ENCODE data around the gene LSM2. TPM values are rescaled to one million over a fixed set of nuclear protein-coding genes. Genes with fewer than 3 reads are reported as not detected.
"Not testable (repeated sequence)": the region's sequence is repeated elsewhere in the genome, so short reads cannot be mapped to it uniquely, and the experiment has no call there.

The LSM2 gene
- total and polyA plus RNA-seq, 2 donors: 71.8 to 76.8 TPM

DNA sequence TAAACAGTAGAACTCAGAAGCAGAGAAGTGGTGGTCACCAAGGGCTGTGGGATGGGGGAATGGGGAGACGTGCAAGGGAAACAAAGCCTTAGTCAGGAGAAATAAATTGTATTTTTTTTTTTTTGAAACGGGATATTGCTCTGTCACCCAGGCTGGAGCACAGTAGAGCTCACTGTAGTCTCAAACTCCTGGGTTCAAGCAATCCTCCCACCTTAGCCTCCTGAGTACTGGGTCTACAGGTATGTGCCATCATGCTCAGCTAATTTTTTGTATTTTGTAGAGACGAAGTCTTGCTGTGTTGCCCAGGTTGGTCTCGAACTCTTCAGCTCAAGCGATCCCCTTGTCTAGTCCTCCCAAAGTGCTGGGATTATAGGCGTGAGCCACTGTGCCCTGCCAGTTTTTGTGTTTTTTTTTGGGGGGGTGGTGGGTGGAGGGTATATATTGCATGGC is 24.1 kb upstream of the LSM2 start:
- no peak for DNase-seq (ENCODE audit: low read depth in 6 of 9, low spot score in 9 of 9)
- Histone ChIP-seq H3K4me3 (ENCODE audit: low read length in 2 of 2) (peak overlapping the region; percentile 50 to 52), H3K4me1 (ENCODE audit: control insufficient read depth in 2 of 2, insufficient read depth in 2 of 2, low read length in 2 of 2) (peaks cover 10 to 45% of the 10 kb centered on the region in 2 donors), H3K27me3 (ENCODE audit: control insufficient read depth in 2 of 2, insufficient read depth in 1 of 2, low read length in 1 of 2) (peaks cover 0 to 15% of the 10 kb centered on the region in 2 donors), H3K27ac (ENCODE audit: low read depth in 1 of 2, low read length in 1 of 2) (peak overlapping the region; percentile 33 to 93), H3K9me3 (ENCODE audit: control insufficient read depth in 2 of 2, insufficient read depth in 1 of 2, low read length in 1 of 2) (peaks cover 0 to 4% of the 10 kb centered on the region in 2 donors), H3K36me3 (ENCODE audit: control insufficient read depth in 2 of 2, insufficient read depth in 2 of 2, low read length in 1 of 2) (no peaks in the 10 kb centered on the region)
- 62% methylated on average over 6 of the region's 6 CpGs for WGBS

DNA sequence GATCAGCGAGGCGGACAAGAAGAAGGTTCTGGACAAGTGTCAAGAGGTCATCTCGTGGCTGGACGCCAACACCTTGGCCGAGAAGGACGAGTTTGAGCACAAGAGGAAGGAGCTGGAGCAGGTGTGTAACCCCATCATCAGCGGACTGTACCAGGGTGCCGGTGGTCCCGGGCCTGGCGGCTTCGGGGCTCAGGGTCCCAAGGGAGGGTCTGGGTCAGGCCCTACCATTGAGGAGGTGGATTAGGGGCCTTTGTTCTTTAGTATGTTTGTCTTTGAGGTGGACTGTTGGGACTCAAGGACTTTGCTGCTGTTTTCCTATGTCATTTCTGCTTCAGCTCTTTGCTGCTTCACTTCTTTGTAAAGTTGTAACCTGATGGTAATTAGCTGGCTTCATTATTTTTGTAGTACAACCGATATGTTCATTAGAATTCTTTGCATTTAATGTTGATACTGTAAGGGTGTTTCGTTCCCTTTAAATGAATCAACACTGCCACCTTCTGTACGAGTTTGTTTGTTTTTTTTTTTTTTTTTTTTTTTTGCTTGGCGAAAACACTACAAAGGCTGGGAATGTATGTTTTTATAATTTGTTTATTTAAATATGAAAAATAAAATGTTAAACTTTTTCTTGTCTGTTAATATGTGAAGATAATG is 23.0 kb upstream of the LSM2 start:
- H3K4me3 ChIP-seq (ENCODE audit: low read length in 2 of 2): peak overlapping the region; percentile 50 to 52
- no peaks in the 10 kb centered on the region for H3K36me3 ChIP-seq (ENCODE audit: control insufficient read depth in 2 of 2, insufficient read depth in 2 of 2, low read length in 1 of 2)
- H3K27ac ChIP-seq (ENCODE audit: low read depth in 1 of 2, low read length in 1 of 2): peak overlapping the region; percentile 53 to 93
- peaks cover 0 to 4% of the 10 kb centered on the region in 2 donors for H3K9me3 ChIP-seq (ENCODE audit: control insufficient read depth in 2 of 2, insufficient read depth in 1 of 2, low read length in 1 of 2)
- WGBS: 2% methylated on average over 15 of the region's 15 CpGs
- H3K27me3 ChIP-seq (ENCODE audit: control insufficient read depth in 2 of 2, insufficient read depth in 1 of 2, low read length in 1 of 2): peaks cover 0 to 15% of the 10 kb centered on the region in 2 donors
- peak in 4 of 9 donors; percentile 49 to 84 (median 56) for DNase-seq (ENCODE audit: low read depth in 6 of 9, low spot score in 9 of 9)
- H3K4me1 ChIP-seq (ENCODE audit: control insufficient read depth in 2 of 2, insufficient read depth in 2 of 2, low read length in 2 of 2): peaks cover 10 to 44% of the 10 kb centered on the region in 2 donors

DNA sequence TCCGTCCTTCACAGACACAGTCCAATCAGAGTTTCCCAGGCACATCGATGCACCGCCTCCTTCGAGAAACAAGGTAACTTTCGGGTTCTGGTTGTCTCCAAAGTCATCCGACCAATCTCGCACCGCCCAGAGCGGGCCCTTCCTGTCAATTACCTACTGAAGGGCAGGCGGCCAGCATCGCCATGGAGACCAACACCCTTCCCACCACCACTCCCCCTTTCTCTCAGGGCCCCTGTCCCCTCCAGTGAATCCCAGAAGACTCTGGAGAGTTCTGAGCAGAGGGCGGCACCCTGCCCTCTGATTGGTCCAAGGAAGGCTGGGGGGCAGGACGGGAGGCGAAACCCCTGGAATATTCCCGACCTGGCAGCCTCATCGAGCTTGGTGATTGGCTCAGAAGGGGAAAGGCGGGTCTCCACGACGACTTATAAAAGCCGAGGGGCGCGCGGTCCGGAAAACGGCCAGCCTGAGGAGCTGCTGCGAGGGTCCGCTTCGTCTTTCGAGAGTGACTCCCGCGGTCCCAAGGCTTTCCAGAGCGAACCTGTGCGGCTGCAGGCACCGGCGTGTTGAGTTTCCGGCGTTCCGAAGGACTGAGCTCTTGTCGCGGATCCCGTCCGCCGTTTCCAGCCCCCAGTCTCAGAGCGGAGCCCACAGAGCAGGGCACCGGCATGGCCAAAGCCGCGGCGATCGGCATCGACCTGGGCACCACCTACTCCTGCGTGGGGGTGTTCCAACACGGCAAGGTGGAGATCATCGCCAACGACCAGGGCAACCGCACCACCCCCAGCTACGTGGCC is 20.7 kb upstream of the LSM2 start, which contains the start of gene HSPA1B:
Gene HSPA1B (plus strand): TSS at position 453 of the 794 bp plus-strand sequence. CDS start 213 bp downstream, at position 666.
- Histone ChIP-seq H3K9me3 (ENCODE audit: control insufficient read depth in 2 of 2, insufficient read depth in 1 of 2, low read length in 1 of 2) (peaks cover 0 to 4% of the 10 kb centered on the region in 2 donors), H3K4me1 (ENCODE audit: control insufficient read depth in 2 of 2, insufficient read depth in 2 of 2, low read length in 2 of 2) (peaks cover 11 to 36% of the 10 kb centered on the region in 2 donors), H3K4me3 (ENCODE audit: low read length in 2 of 2) (peak within 1 kb of the TSS; percentile 45 to 63), H3K36me3 (ENCODE audit: control insufficient read depth in 2 of 2, insufficient read depth in 2 of 2, low read length in 1 of 2) (no peaks in the 10 kb centered on the region), H3K27ac (ENCODE audit: low read depth in 1 of 2, low read length in 1 of 2) (peak within 1 kb of the TSS; percentile 92), H3K27me3 (ENCODE audit: control insufficient read depth in 2 of 2, insufficient read depth in 1 of 2, low read length in 1 of 2) (peaks cover 0 to 15% of the 10 kb centered on the region in 2 donors)
- DNase-seq (ENCODE audit: low read depth in 6 of 9, low spot score in 9 of 9): peak in 8 of 9 donors; percentile 86 to 96 (median 93)
- WGBS: under 1% methylated on average over 52 of the region's 56 CpGs

DNA sequence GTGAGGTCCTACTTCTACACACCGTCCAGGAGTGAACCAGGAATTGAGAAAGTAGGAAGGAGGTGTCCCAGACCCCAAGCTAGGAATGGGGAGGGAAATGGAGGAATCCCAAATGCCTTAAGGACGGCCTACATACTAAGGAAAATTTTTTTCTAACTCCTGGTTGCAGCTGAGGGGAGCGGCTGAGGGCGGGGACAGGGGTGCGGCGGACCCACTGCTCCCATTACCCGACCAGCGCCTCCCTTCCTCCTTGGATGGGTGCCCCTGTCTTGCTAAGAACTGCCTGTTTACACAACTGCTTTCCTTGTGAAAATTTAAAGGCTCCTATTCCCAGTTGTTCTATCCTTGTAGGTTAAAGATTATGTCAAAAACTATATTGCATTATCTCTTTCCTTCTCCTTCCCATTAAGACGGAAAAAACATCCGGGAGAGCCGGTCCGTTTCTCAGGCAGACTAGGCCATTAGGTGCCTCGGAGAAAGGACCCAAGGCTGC is 20.1 kb upstream of the LSM2 start:
- Histone ChIP-seq H3K27ac (ENCODE audit: low read depth in 1 of 2, low read length in 1 of 2) (peak overlapping the region; percentile 92), H3K27me3 (ENCODE audit: control insufficient read depth in 2 of 2, insufficient read depth in 1 of 2, low read length in 1 of 2) (peaks cover 0 to 18% of the 10 kb centered on the region in 2 donors), H3K9me3 (ENCODE audit: control insufficient read depth in 2 of 2, insufficient read depth in 1 of 2, low read length in 1 of 2) (peaks cover 0 to 4% of the 10 kb centered on the region in 2 donors), H3K4me1 (ENCODE audit: control insufficient read depth in 2 of 2, insufficient read depth in 2 of 2, low read length in 2 of 2) (peaks cover 14 to 41% of the 10 kb centered on the region in 2 donors), H3K36me3 (ENCODE audit: control insufficient read depth in 2 of 2, insufficient read depth in 2 of 2, low read length in 1 of 2) (no peaks in the 10 kb centered on the region), H3K4me3 (ENCODE audit: low read length in 2 of 2) (peak overlapping the region; percentile 45 to 63)
- WGBS: 2% methylated on average over 13 of the region's 13 CpGs
- no peak for DNase-seq (ENCODE audit: low read depth in 6 of 9, low spot score in 9 of 9)

DNA sequence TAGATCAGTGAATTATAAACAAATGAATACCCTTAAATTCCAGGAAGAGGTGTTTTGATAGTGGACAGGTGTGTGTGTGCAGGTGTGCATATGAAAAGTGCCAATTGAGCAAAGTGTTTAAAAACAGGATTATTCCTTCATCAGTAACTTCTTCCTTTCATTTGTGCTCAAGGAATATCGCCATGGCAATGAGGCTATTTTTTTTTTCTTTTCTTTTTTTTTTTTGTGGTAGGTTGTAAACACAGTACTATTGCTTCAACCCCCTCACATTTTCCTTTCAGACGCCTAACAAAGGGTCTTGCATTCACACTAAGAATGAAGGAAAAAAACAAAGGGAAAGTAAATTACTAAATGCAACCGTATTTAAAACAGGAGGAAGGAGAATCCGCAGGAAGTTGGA is 18.8 kb upstream of the LSM2 start:
- Histone ChIP-seq H3K27ac (ENCODE audit: low read depth in 1 of 2, low read length in 1 of 2) (peak overlapping the region in 1 of 2 donors; percentile 15), H3K27me3 (ENCODE audit: control insufficient read depth in 2 of 2, insufficient read depth in 1 of 2, low read length in 1 of 2) (peaks cover 0 to 25% of the 10 kb centered on the region in 2 donors), H3K4me1 (ENCODE audit: control insufficient read depth in 2 of 2, insufficient read depth in 2 of 2, low read length in 2 of 2) (peaks cover 15 to 43% of the 10 kb centered on the region in 2 donors), H3K4me3 (ENCODE audit: low read length in 2 of 2) (no peak overlapping the region), H3K36me3 (ENCODE audit: control insufficient read depth in 2 of 2, insufficient read depth in 2 of 2, low read length in 1 of 2) (no peaks in the 10 kb centered on the region), H3K9me3 (ENCODE audit: control insufficient read depth in 2 of 2, insufficient read depth in 1 of 2, low read length in 1 of 2) (peaks cover 0 to 12% of the 10 kb centered on the region in 2 donors)
- 94% methylated on average over 4 of the region's 4 CpGs for WGBS
- DNase-seq (ENCODE audit: low read depth in 6 of 9, low spot score in 9 of 9): no peak

DNA sequence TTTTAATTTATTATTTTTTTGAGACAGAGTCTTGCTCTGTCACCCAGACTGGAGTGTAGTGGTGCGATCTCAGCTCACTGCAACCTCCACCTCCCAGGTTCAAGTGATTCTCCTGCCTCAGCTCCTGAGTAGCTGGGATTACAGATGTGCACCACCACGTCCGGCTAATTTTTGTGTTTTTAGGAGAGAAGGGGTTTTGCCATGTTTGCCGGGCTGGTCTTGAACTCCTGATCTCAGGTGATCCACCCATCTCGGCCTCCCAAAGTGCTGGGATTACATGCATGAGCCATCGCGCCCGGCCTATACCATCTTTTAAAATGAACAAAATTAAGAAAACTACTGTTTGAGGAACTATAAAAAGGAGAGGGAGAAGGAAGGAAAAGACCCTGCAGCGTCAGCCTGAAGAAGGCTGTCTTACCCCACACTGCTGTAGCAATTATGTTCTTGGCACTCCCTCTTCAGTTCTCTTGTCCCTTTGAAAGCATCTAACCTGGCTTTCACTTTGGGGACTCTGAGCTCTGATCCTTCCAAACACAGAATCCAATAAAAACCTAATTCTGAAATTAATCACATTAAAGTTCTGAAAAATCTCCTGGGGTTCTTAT is 16.9 kb upstream of the LSM2 start:
- peaks cover 15 to 37% of the 10 kb centered on the region in 2 donors for H3K4me1 ChIP-seq (ENCODE audit: control insufficient read depth in 2 of 2, insufficient read depth in 2 of 2, low read length in 2 of 2)
- peaks cover 0 to 28% of the 10 kb centered on the region in 2 donors for H3K27me3 ChIP-seq (ENCODE audit: control insufficient read depth in 2 of 2, insufficient read depth in 1 of 2, low read length in 1 of 2)
- H3K36me3 ChIP-seq (ENCODE audit: control insufficient read depth in 2 of 2, insufficient read depth in 2 of 2, low read length in 1 of 2); H3K4me3 ChIP-seq (ENCODE audit: low read length in 2 of 2); H3K27ac ChIP-seq (ENCODE audit: low read depth in 1 of 2, low read length in 1 of 2); DNase-seq (ENCODE audit: low read depth in 6 of 9, low spot score in 9 of 9): not testable (repeated sequence)
- H3K9me3 ChIP-seq (ENCODE audit: control insufficient read depth in 2 of 2, insufficient read depth in 1 of 2, low read length in 1 of 2): peaks cover 0 to 12% of the 10 kb centered on the region in 2 donors
- WGBS: 81% methylated on average over 9 of the region's 9 CpGs

DNA sequence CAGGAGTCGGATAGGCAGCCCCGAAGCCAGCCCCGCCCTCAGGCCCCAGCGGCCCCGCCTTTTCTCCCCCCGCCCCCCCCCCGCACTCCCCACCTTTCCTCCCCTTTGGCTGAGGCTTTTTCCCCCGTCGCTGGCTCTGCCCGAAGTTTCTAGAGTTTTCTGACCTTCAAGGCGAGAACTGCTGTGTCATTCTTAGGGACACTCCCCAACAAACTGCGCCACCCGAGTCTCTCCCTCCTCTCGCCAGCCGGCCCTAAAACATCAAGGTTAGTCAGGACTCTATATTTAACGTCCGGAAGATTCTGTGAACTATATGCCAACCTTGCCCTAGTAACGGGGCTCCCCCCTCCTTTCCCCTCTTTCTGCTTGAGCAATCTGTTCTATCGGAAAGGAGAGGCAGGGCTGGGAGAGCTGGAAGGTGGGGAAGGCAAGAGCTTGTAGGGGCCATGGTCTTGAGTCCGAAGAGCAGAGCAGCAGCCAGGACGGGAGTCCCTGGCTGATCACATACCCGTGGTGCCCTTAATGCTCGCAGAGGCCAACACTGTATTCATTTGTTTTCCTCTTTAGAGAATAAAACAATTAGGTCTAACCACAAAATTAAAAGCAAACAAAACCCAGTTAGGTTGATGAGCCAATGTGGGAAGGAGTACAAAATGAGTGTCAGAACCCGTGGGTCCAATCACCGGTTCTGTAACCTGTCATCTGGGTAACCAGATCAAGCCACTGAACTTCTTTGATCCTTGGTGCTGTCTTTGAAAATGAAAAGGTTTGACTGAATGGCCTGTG is 15.5 kb upstream of the LSM2 start:
- Histone ChIP-seq H3K9me3 (ENCODE audit: control insufficient read depth in 2 of 2, insufficient read depth in 1 of 2, low read length in 1 of 2) (peaks cover 0 to 9% of the 10 kb centered on the region in 2 donors), H3K36me3 (ENCODE audit: control insufficient read depth in 2 of 2, insufficient read depth in 2 of 2, low read length in 1 of 2) (no peaks in the 10 kb centered on the region), H3K4me3 (ENCODE audit: low read length in 2 of 2) (peak overlapping the region; percentile 79 to 80), H3K27me3 (ENCODE audit: control insufficient read depth in 2 of 2, insufficient read depth in 1 of 2, low read length in 1 of 2) (peaks cover 0 to 21% of the 10 kb centered on the region in 2 donors), H3K4me1 (ENCODE audit: control insufficient read depth in 2 of 2, insufficient read depth in 2 of 2, low read length in 2 of 2) (peaks cover 15 to 41% of the 10 kb centered on the region in 2 donors), H3K27ac (ENCODE audit: low read depth in 1 of 2, low read length in 1 of 2) (peak overlapping the region; percentile 80 to 87)
- 10% methylated on average over 24 of the region's 25 CpGs for WGBS
- peak in 4 of 9 donors; percentile 44 to 79 (median 70) for DNase-seq (ENCODE audit: low read depth in 6 of 9, low spot score in 9 of 9)
